ENCODE measurements around the gene RNF26.

DNA sequence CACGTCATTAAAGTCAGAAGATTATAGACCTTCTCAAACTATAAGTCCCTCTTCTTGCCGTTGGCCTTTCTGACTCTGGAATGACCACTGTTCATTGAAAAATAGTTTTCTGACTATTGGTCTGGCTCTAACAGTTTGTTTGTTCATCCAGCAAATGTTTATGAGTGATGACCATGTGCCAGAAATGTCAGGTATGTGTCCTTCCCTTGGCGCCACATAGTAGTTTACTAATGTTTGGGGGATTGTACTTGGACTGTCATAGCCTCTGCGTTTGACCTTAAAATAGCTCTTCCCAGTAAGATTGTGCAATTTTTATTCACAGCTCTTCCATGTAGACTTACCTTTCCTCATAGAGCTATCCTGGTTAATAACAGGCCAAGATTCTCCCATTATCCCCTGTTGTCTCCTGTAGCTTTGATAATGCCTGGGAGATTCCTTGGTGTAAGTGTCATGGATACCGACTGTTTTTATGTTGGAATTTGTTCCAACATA, 31.1 kb upstream of the RNF26 start:
- TF ChIP-seq, protein P1, sequence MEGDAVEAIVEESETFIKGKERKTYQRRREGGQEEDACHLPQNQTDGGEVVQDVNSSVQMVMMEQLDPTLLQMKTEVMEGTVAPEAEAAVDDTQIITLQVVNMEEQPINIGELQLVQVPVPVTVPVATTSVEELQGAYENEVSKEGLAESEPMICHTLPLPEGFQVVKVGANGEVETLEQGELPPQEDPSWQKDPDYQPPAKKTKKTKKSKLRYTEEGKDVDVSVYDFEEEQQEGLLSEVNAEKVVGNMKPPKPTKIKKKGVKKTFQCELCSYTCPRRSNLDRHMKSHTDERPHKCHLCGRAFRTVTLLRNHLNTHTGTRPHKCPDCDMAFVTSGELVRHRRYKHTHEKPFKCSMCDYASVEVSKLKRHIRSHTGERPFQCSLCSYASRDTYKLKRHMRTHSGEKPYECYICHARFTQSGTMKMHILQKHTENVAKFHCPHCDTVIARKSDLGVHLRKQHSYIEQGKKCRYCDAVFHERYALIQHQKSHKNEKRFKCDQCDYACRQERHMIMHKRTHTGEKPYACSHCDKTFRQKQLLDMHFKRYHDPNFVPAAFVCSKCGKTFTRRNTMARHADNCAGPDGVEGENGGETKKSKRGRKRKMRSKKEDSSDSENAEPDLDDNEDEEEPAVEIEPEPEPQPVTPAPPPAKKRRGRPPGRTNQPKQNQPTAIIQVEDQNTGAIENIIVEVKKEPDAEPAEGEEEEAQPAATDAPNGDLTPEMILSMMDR (IDR thresholded peaks at IDR 0.05; ENCODE audit: low read depth, low read length): no peak
- TF ChIP-seq EZH2phosphoT487 (IDR thresholded peaks at IDR 0.05; ENCODE audit: low read depth): no peak
